SK-N-SH (cell line): ENCODE results near the gene NFIA.

Experiments used
- CHD2 ChIP-seq: fragments of 150-350 bp; IDR thresholded peaks from 2 replicates; pipeline ENCODE4 v1.6.1; 2018; ENCODE audit warnings: low read length; ENCODE audit not compliant: partially characterized antibody
- CTCF ChIP-seq: fragments of 200-600 bp; sonication (generic); IDR thresholded peaks from 2 replicates; pipeline ENCODE4 v1.6.1; 2017; ENCODE audit warnings: antibody characterized with exemption, mild to moderate bottlenecking, moderate library complexity
- EP300 ChIP-seq, 2 experiments: IDR thresholded peaks; 2 replicates each; pipeline versions ENCODE4 v1.4.0 to v1.6.1; 2012; ENCODE audit warnings: borderline replicate concordance in 1 of 2, low read depth in 1 of 2, low read length in 1 of 2
- EZH2phosphoT487 ChIP-seq: fragments of 200-600 bp; sonication (generic); IDR thresholded peaks from 2 replicates; pipeline ENCODE4 v1.6.1; 2017; ENCODE audit warnings: low read depth, mixed run types, mild to moderate bottlenecking, antibody characterized with exemption, moderate library complexity, borderline replicate concordance
- GATA2 ChIP-seq: sonication (generic); formaldehyde crosslinking; IDR thresholded peaks from 2 replicates; pipeline ENCODE4 v1.5.0; 2020; ENCODE audit warnings: mild to moderate bottlenecking, missing genetic modification reagents
- NRF1 ChIP-seq: IDR thresholded peaks from 2 replicates; pipeline ENCODE4 v1.6.1; 2012; ENCODE audit warnings: low read depth, mild to moderate bottlenecking, low read length
- POLR2AphosphoS5 ChIP-seq: IDR thresholded peaks from 2 replicates; pipeline ENCODE4 v1.6.1; 2012; ENCODE audit warnings: low read depth, low read length
- RCOR1 ChIP-seq: fragments of 150-350 bp; IDR thresholded peaks from 2 replicates; pipeline ENCODE4 v1.6.1; 2017; ENCODE audit warnings: antibody characterized with exemption, low read length
- REST ChIP-seq: IDR thresholded peaks from 2 replicates; pipeline ENCODE4 v1.6.1; 2012; ENCODE audit warnings: mild to moderate bottlenecking, low read depth, low read length, moderate library complexity
- RFX5 ChIP-seq: IDR thresholded peaks from 2 replicates; pipeline ENCODE4 v1.6.1; 2012; ENCODE audit warnings: mild to moderate bottlenecking, improper control_type of control experiment, low read length
- TF ChIP-seq, protein P1 (sequence below): IDR thresholded peaks from 2 replicates; pipeline ENCODE4 v1.4.0; 2012; ENCODE audit warnings: low read depth
- TF ChIP-seq, protein P2 (sequence below): fragments of 150-350 bp; IDR thresholded peaks from 2 replicates; pipeline ENCODE4 v1.6.1; 2016; ENCODE audit warnings: mild to moderate bottlenecking, low read depth, low read length

GRCh38 chr1:61083013-61083806 lies 849 bp downstream of the NFIA start:
- TF ChIP-seq REST: no peak; the same call in 1 of the 2 replicates
- no peak for TF ChIP-seq CTCF
- TF ChIP-seq CHD2: no peak
- TF ChIP-seq, protein P1, sequence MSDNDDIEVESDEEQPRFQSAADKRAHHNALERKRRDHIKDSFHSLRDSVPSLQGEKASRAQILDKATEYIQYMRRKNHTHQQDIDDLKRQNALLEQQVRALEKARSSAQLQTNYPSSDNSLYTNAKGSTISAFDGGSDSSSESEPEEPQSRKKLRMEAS: peak; percentile 72
- no peak for TF ChIP-seq NRF1
- TF ChIP-seq, protein P2, sequence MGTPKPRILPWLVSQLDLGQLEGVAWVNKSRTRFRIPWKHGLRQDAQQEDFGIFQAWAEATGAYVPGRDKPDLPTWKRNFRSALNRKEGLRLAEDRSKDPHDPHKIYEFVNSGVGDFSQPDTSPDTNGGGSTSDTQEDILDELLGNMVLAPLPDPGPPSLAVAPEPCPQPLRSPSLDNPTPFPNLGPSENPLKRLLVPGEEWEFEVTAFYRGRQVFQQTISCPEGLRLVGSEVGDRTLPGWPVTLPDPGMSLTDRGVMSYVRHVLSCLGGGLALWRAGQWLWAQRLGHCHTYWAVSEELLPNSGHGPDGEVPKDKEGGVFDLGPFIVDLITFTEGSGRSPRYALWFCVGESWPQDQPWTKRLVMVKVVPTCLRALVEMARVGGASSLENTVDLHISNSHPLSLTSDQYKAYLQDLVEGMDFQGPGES: no peak
- no peak for TF ChIP-seq RCOR1
- no peak for TF ChIP-seq GATA2 (CRISPR knock-in tag)
- no peak for TF ChIP-seq EP300 (IDR thresholded peaks at IDR 0.05; ENCODE audit: borderline replicate concordance in 1 of 2, low read depth in 1 of 2, low read length in 1 of 2)
- TF ChIP-seq POLR2AphosphoS5: no peak
- TF ChIP-seq EZH2phosphoT487: no peak
- TF ChIP-seq RFX5: no peak
